B cell (primary cell): ENCODE data around the gene ARHGEF10L. TPM values are rescaled to one million over a fixed set of nuclear protein-coding genes. Genes with fewer than 3 reads are reported as not detected.

Experiments
- ATAC-seq: fragments of 200-7000 bp; cut with Tn5 transposase; one replicate; pipeline ENCODE4 v1.10.0; 2021; ENCODE audit warnings: low read depth, mild to moderate bottlenecking, moderate number of reproducible peaks, moderate library complexity
- CTCF ChIA-PET: fragments of 350-600 bp; sonication (Branson Sonifier 250); formaldehyde crosslinking; loops from one replicate; lab custom pipeline; 2021; ENCODE audit warnings: antibody characterized with exemption, inconsistent platforms; lab: Charles Lee
- POLR2A ChIA-PET: fragments of 350-600 bp; sonication (Branson Sonifier 250); formaldehyde crosslinking; loops from one replicate; lab custom pipeline; 2021; ENCODE audit warnings: antibody characterized with exemption; lab: Charles Lee
- DNase-seq: peaks from one replicate; pipeline ENCODE4 v3.0.0; 2013
- H2AFZ ChIP-seq: 2 replicates; pipeline ENCODE4 v1.6.1; 2012; ENCODE audit warnings: mild to moderate bottlenecking, low read depth, low read length; ENCODE audit not compliant: insufficient read depth, poor library complexity, severe bottlenecking
- H3K27ac ChIP-seq, 2 donors: 1 replicate in 1 of 2; 2 replicates in 1 of 2; pipeline ENCODE4 v1.5.1; 2012 to 2013; ENCODE audit warnings: low read length in 2 of 2, mild to moderate bottlenecking in 2 of 2, moderate library complexity in 1 of 2
- H3K27me3 ChIP-seq, 4 experiments: fragments of 200-600 bp in 1 of 4; sonication (generic) in 1 of 4; replicated peaks in 1 of 4; 1 replicate in 2 of 4; 2 replicates in 2 of 4; pipeline versions ENCODE4 v1.6.1 to v1.7.0; 2013 to 2016; ENCODE audit warnings: low read length in 3 of 4, mild to moderate bottlenecking in 2 of 4, mixed read lengths in 1 of 4, moderate library complexity in 1 of 4; ENCODE audit not compliant: insufficient read depth in 4 of 4, control insufficient read depth in 3 of 4; ENCODE audit errors: control extremely low read depth in 1 of 4
- H3K36me3 ChIP-seq, 2 experiments: replicated peaks in 1 of 2; 1 replicate in 1 of 2; 2 replicates in 1 of 2; pipeline versions ENCODE4 v1.6.1 to v1.7.1; 2013; ENCODE audit warnings: low read length in 1 of 2; ENCODE audit not compliant: insufficient read depth in 2 of 2, control insufficient read depth in 1 of 2; ENCODE audit errors: control extremely low read depth in 1 of 2, extremely low read depth in 1 of 2
- H3K4me1 ChIP-seq, 2 donors: fragments of 200-600 bp in 1 of 2; sonication (generic) in 1 of 2; 1 replicate in 1 of 2; 2 replicates in 1 of 2; pipeline versions ENCODE4 v1.5.1 to v1.6.1; 2013 to 2017; ENCODE audit warnings: low read length in 2 of 2; ENCODE audit not compliant: control insufficient read depth in 2 of 2, insufficient read depth in 2 of 2
- H3K4me2 ChIP-seq: replicated peaks from 2 replicates; pipeline ENCODE3; 2012; ENCODE audit warnings: mild to moderate bottlenecking, low read depth, low read length; ENCODE audit not compliant: poor library complexity, severe bottlenecking
- H3K4me3 ChIP-seq, 5 experiments: fragments of 200-600 bp in 1 of 5; sonication (generic) in 1 of 5; 1 replicate in 3 of 5; 2 replicates in 2 of 5; pipeline versions ENCODE4 v1.5.1 to v1.7.0; 2011 to 2016; ENCODE audit warnings: low read length in 4 of 5, mild to moderate bottlenecking in 4 of 5, low read depth in 2 of 5, control low read depth in 1 of 5, moderate library complexity in 1 of 5; ENCODE audit not compliant: insufficient read depth in 1 of 5; ENCODE audit errors: control extremely low read depth in 1 of 5, extremely low read depth in 1 of 5
- H3K79me2 ChIP-seq: fragments of 200-600 bp; sonication (generic); one replicate; pipeline ENCODE4 v1.6.0; 2016; ENCODE audit warnings: low read length; ENCODE audit not compliant: control insufficient read depth, insufficient read depth
- H3K9ac ChIP-seq: fragments of 200-600 bp; sonication (generic); 2 replicates; pipeline ENCODE4 v1.6.1; 2017; ENCODE audit warnings: mild to moderate bottlenecking, low read length, moderate library complexity
- H3K9me3 ChIP-seq, 3 donors: one replicate each; pipeline versions ENCODE4 v1.6.1 to v1.7.1; 2013; ENCODE audit warnings: low read length in 2 of 3; ENCODE audit not compliant: control insufficient read depth in 2 of 3, insufficient read depth in 1 of 3; ENCODE audit errors: control extremely low read depth in 1 of 3
- H4K20me1 ChIP-seq: 2 replicates; pipeline ENCODE4 v1.6.0; 2012; ENCODE audit warnings: mild to moderate bottlenecking, low read length; ENCODE audit not compliant: insufficient read depth, control insufficient read depth, poor library complexity, severe bottlenecking
- H3K27ac Mint-ChIP-seq: one replicate; pipeline ENCODE4 v1.8.0; 2021; ENCODE audit warnings: mixed read lengths
- H3K27me3 Mint-ChIP-seq: one replicate; pipeline ENCODE4 v1.8.0; 2021; ENCODE audit warnings: mixed read lengths
- H3K4me1 Mint-ChIP-seq: one replicate; pipeline ENCODE4 v1.8.0; 2021; ENCODE audit warnings: mixed read lengths
- H3K4me3 Mint-ChIP-seq: one replicate; pipeline ENCODE4 v1.8.0; 2021; ENCODE audit warnings: mixed read lengths
- H3K9me3 Mint-ChIP-seq: one replicate; pipeline ENCODE4 v1.8.0; 2022; ENCODE audit warnings: mixed read lengths; ENCODE audit not compliant: insufficient read depth
- EZH2 ChIP-seq: IDR thresholded peaks from 2 replicates; pipeline ENCODE4 v1.6.1; 2012; ENCODE audit warnings: borderline replicate concordance, low read depth, mild to moderate bottlenecking, moderate library complexity, low read length; ENCODE audit not compliant: insufficient read depth, poor library complexity, severe bottlenecking
- WGBS: methylation state at CpG from one replicate; pipeline ENCODE4 v1.1.5; 2013; ENCODE audit warnings: missing lambda C conversion rate; ENCODE audit not compliant: insufficient coverage; 5-methylcytosine and 5-hydroxymethylcytosine counted together
- intact Hi-C: fragments of 100-400 bp; cut with micrococcal nuclease; formaldehyde crosslinking; loops from one replicate; pipeline ENCODE4 v1.10.0; 2022
- polyA plus RNA-seq: library from polyadenylated mRNA; depleted of rRNA; stranded (reverse); fragments of >200 nt; gene quantifications from 2 replicates; pipeline ENCODE4 v1.2.3, GENCODE V29; 2012
- total RNA-seq, 2 donors: library from RNA; stranded (reverse); fragments of 120-200 nt in 1 of 2; gene quantifications; 1 replicate in 1 of 2; 2 replicates in 1 of 2; pipeline versions ENCODE4 v1.2.3 to v1.2.4, GENCODE V29; 2013 to 2022
- TF ChIP-seq, protein P1 (sequence below): fragments of 200-600 bp; IDR thresholded peaks from one replicate; pipeline ENCODE4 v1.8.0; 2022; ENCODE audit warnings: antibody characterized with exemption, mild to moderate bottlenecking

ARHGEF10L gene
- total and polyA plus RNA-seq, 2 donors (not counting 1 experiment from before 2014, with no cell fraction given): 2.0 to 4.9 TPM

DNA sequence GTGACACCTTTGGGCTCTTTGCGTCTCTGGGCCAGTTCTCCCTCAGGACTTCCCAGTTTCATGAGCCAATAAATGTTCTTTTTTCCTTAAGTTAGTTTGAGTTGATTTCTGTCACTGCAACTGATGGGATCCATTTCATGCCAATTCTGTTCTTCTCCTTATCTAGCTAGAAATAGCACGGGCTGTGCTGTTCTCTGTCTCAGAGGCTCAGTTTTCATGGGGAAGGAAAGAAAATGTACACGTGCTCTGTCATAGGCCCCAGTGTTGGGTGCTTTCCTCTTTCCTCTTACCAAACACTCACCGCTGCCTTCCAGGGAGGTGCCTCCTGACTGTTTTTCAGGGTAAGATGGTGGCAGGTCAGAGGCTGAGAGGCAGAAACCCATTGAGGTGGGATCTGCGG is 172.4 kb downstream of the ARHGEF10L start:
- no peaks in the 10 kb centered on the region for H4K20me1 ChIP-seq
- H3K4me1 ChIP-seq: no peaks in the 10 kb centered on the region
- H3K9me3 Mint-ChIP-seq: no peaks in the 10 kb centered on the region
- H3K27ac Mint-ChIP-seq: no peak overlapping the region
- H3K4me3 Mint-ChIP-seq: no peak overlapping the region
- no peaks in the 10 kb centered on the region for H3K36me3 ChIP-seq
- no peak overlapping the region for H2AFZ ChIP-seq
- intact Hi-C loops: no loop called here
- no peak overlapping the region for H3K27ac ChIP-seq
- DNase-seq (no peak), ATAC-seq (no peak)
- no peak overlapping the region for H3K9ac ChIP-seq
- peaks cover 10% of the 10 kb centered on the region for H3K27me3 Mint-ChIP-seq
- ChIA-PET CTCF (no interaction called here), POLR2A (no interaction called here)
- 100% methylated on average over 1 of the region's 5 CpGs for WGBS
- no peak overlapping the region for H3K4me3 ChIP-seq
- H3K9me3 ChIP-seq: peaks cover 0 to 9% (median 0%) of the 10 kb centered on the region in 3 donors
- no peak overlapping the region for H3K4me2 ChIP-seq
- TF ChIP-seq, protein P1, sequence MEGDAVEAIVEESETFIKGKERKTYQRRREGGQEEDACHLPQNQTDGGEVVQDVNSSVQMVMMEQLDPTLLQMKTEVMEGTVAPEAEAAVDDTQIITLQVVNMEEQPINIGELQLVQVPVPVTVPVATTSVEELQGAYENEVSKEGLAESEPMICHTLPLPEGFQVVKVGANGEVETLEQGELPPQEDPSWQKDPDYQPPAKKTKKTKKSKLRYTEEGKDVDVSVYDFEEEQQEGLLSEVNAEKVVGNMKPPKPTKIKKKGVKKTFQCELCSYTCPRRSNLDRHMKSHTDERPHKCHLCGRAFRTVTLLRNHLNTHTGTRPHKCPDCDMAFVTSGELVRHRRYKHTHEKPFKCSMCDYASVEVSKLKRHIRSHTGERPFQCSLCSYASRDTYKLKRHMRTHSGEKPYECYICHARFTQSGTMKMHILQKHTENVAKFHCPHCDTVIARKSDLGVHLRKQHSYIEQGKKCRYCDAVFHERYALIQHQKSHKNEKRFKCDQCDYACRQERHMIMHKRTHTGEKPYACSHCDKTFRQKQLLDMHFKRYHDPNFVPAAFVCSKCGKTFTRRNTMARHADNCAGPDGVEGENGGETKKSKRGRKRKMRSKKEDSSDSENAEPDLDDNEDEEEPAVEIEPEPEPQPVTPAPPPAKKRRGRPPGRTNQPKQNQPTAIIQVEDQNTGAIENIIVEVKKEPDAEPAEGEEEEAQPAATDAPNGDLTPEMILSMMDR: no peak
- no peak for TF ChIP-seq EZH2
- no peaks in the 10 kb centered on the region for H3K79me2 ChIP-seq
- H3K4me1 Mint-ChIP-seq: no peaks in the 10 kb centered on the region
- no peaks in the 10 kb centered on the region for H3K27me3 ChIP-seq

DNA sequence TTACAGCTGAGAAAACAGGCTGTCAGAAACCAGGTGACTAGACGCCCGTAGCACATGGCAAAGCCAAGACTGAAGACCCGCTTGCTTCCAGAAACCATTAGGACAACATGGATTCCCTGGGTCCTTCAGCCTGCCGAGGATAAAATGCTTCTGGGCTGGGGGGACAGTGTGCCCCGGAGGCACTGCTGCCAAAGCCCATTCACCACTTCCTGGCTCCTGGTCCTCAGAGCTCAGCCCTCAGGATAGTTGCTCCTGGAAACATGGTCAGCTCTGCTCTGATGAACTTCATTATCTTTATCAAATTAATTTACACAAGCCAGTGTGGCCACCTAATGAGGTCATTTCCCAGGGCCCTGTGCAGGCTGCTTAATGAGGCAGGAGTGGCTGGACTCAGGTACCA is 174.5 kb downstream of the ARHGEF10L start:
- no peak overlapping the region for H3K4me2 ChIP-seq
- peaks cover 0 to 9% (median 0%) of the 10 kb centered on the region in 3 donors for H3K9me3 ChIP-seq
- peaks cover 0 to 3% (median 0%) of the 10 kb centered on the region in 4 experiments for H3K27me3 ChIP-seq
- Mint-ChIP-seq H3K27me3 (peaks cover 6% of the 10 kb centered on the region), H3K4me1 (no peaks in the 10 kb centered on the region), H3K27ac (no peak overlapping the region), H3K9me3 (no peaks in the 10 kb centered on the region), H3K4me3 (no peak overlapping the region)
- no peaks in the 10 kb centered on the region for H3K36me3 ChIP-seq
- ChIA-PET POLR2A (no interaction called here), CTCF (no interaction called here)
- H3K4me1 ChIP-seq: no peaks in the 10 kb centered on the region
- no peaks in the 10 kb centered on the region for H3K79me2 ChIP-seq
- H3K4me3 ChIP-seq: no peak overlapping the region
- intact Hi-C loops: no loop called here
- 75% methylated on average over 5 of the region's 5 CpGs for WGBS
- no peak overlapping the region for H3K9ac ChIP-seq
- H3K27ac ChIP-seq: no peak overlapping the region
- ATAC-seq: no peak
- no peak overlapping the region for H2AFZ ChIP-seq
- no peak for TF ChIP-seq EZH2
- TF ChIP-seq, protein P1: no peak
- DNase-seq: no peak
- H4K20me1 ChIP-seq: no peaks in the 10 kb centered on the region
